IMR-90 (cell line): ENCODE results near the gene MSX1. TPM values are rescaled to one million over a fixed set of nuclear protein-coding genes. Genes with fewer than 3 reads are reported as not detected.

ENCODE experiments used
- ATAC-seq: fragments of 200-7000 bp; cut with Tn5 transposase; 2 replicates; pipeline ENCODE4 v1.9.1; 2020; ENCODE audit warnings: low read depth, mild to moderate bottlenecking, moderate library complexity
- BruUV-seq: library from RNA; stranded (reverse); fragments of 400-500 nt; replicated peaks from 2 replicates; lab custom pipeline; 2021; lab: Mats Ljungman, UMichigan
- CTCF ChIA-PET: fragments of 300-600 bp; formaldehyde crosslinking; extraction: SDS; loops from one replicate; lab custom pipeline; 2021; ENCODE audit warnings: antibody characterized with exemption; lab: Yijun Ruan, JAX
- POLR2A ChIA-PET: fragments of 300-600 bp; sonication (Branson Sonifier 250); formaldehyde crosslinking; loops from one replicate; lab custom pipeline; 2022; ENCODE audit warnings: antibody characterized with exemption; ENCODE audit not compliant: unreplicated experiment; lab: Charles Lee
- DNase-seq: peaks from one replicate; pipeline ENCODE4 v3.0.0; 2013
- H2AFZ ChIP-seq: replicated peaks from 2 replicates; pipeline ENCODE3; 2013; ENCODE audit warnings: low read length, mild to moderate bottlenecking; ENCODE audit not compliant: poor library complexity
- H2AK5ac ChIP-seq: 2 replicates; pipeline ENCODE4 v1.6.1; 2013; ENCODE audit warnings: low read depth, low read length, inconsistent platforms
- H2AK9ac ChIP-seq: replicated peaks from 2 replicates; pipeline ENCODE3; 2013; ENCODE audit warnings: mild to moderate bottlenecking, low read depth, low read length, moderate library complexity; ENCODE audit not compliant: poor library complexity
- H2BK120ac ChIP-seq: 2 replicates; pipeline ENCODE4 v1.6.1; 2013; ENCODE audit warnings: low read depth, low read length, inconsistent platforms
- H2BK15ac ChIP-seq: 3 replicates; pipeline ENCODE4 v1.6.1; 2013; ENCODE audit warnings: low read depth, low read length, inconsistent platforms
- H2BK20ac ChIP-seq: 2 replicates; pipeline ENCODE4 v1.6.1; 2013; ENCODE audit warnings: low read depth, mild to moderate bottlenecking, inconsistent platforms, low read length, moderate library complexity
- H2BK5ac ChIP-seq: 2 replicates; pipeline ENCODE4 v1.6.1; 2013; ENCODE audit warnings: mild to moderate bottlenecking, low read depth, low read length, inconsistent platforms; ENCODE audit not compliant: poor library complexity, severe bottlenecking
- H3K14ac ChIP-seq: replicated peaks from 2 replicates; pipeline ENCODE4 v1.6.1; 2013; ENCODE audit warnings: low read depth, low read length, inconsistent platforms
- H3K18ac ChIP-seq: 2 replicates; pipeline ENCODE4 v1.6.1; 2013; ENCODE audit warnings: low read depth, low read length, control low read depth
- H3K23ac ChIP-seq: 2 replicates; pipeline ENCODE4 v1.6.1; 2013; ENCODE audit warnings: low read depth, low read length, inconsistent platforms
- H3K27ac ChIP-seq: 2 replicates; pipeline ENCODE4 v1.5.1; 2013; ENCODE audit warnings: mild to moderate bottlenecking, control low read depth, low read length; ENCODE audit not compliant: insufficient read depth
- H3K27me3 ChIP-seq: 2 replicates; pipeline ENCODE4 v1.6.1; 2013; ENCODE audit warnings: low read length; ENCODE audit not compliant: control insufficient read depth, insufficient read depth
- H3K36me3 ChIP-seq: 2 replicates; pipeline ENCODE4 v1.6.1; 2013; ENCODE audit warnings: low read length, mixed read lengths; ENCODE audit not compliant: control insufficient read depth, insufficient read depth
- H3K4ac ChIP-seq: 2 replicates; pipeline ENCODE4 v1.6.1; 2013; ENCODE audit warnings: low read depth, low read length, inconsistent platforms
- H3K4me1 ChIP-seq: 2 replicates; pipeline ENCODE4 v1.6.1; 2013; ENCODE audit warnings: low read length, mixed read lengths; ENCODE audit not compliant: control insufficient read depth, insufficient read depth
- H3K4me2 ChIP-seq: 2 replicates; pipeline ENCODE4 v1.6.1; 2013; ENCODE audit warnings: low read depth, mild to moderate bottlenecking, control low read depth, low read length, moderate library complexity
- H3K4me3 ChIP-seq: 2 replicates; pipeline ENCODE4 v1.5.1; 2013; ENCODE audit warnings: low read depth, mild to moderate bottlenecking, control low read depth, low read length, moderate library complexity; ENCODE audit not compliant: insufficient read depth
- H3K56ac ChIP-seq: 2 replicates; pipeline ENCODE4 v1.6.1; 2013; ENCODE audit warnings: low read length, inconsistent platforms; ENCODE audit not compliant: insufficient read depth; ENCODE audit errors: extremely low read depth
- H3K79me1 ChIP-seq, 2 experiments: 2 replicates each; pipeline ENCODE4 v1.6.1; 2013; ENCODE audit warnings: low read length in 2 of 2, inconsistent platforms in 1 of 2, low read depth in 1 of 2
- H3K9ac ChIP-seq: 2 replicates; pipeline ENCODE4 v1.6.1; 2013; ENCODE audit warnings: low read depth, low read length, control low read depth
- H3K9me1 ChIP-seq: 2 replicates; pipeline ENCODE4 v1.6.1; 2013; ENCODE audit warnings: low read length, inconsistent platforms; ENCODE audit not compliant: insufficient read depth
- H3K9me3 ChIP-seq: 2 replicates; pipeline ENCODE4 v1.6.1; 2013; ENCODE audit warnings: low read length; ENCODE audit not compliant: control insufficient read depth, insufficient read depth
- H4K20me1 ChIP-seq: 2 replicates; pipeline ENCODE4 v1.6.1; 2013; ENCODE audit warnings: low read length, inconsistent platforms; ENCODE audit not compliant: insufficient read depth
- H4K5ac ChIP-seq: 2 replicates; pipeline ENCODE4 v1.6.1; 2013; ENCODE audit warnings: mild to moderate bottlenecking, low read depth, low read length, control low read depth
- H4K8ac ChIP-seq, 2 experiments: 2 replicates each; pipeline ENCODE4 v1.6.1; 2013; ENCODE audit warnings: low read depth in 2 of 2, low read length in 2 of 2, control low read depth in 1 of 2, inconsistent platforms in 1 of 2
- H4K91ac ChIP-seq: 2 replicates; pipeline ENCODE4 v1.6.1; 2013; ENCODE audit warnings: low read depth, low read length, inconsistent platforms; ENCODE audit not compliant: insufficient read depth
- BHLHE40 ChIP-seq: fragments of 150-350 bp; IDR thresholded peaks from 2 replicates; pipeline ENCODE4 v1.6.1; 2016; ENCODE audit warnings: mild to moderate bottlenecking, low read depth, low read length
- CHD1 ChIP-seq: IDR thresholded peaks from 2 replicates; pipeline ENCODE4 v1.6.1; 2012; ENCODE audit warnings: low read depth, low read length, improper control_type of control experiment
- FOS ChIP-seq: fragments of 150-350 bp; IDR thresholded peaks from 2 replicates; pipeline ENCODE4 v1.6.1; 2016; ENCODE audit warnings: low read depth, low read length
- MAFK ChIP-seq: IDR thresholded peaks from 2 replicates; pipeline ENCODE4 v1.6.1; 2012; ENCODE audit warnings: low read depth, low read length, improper control_type of control experiment
- MAZ ChIP-seq: IDR thresholded peaks from 2 replicates; pipeline ENCODE4 v1.6.1; 2012; ENCODE audit warnings: low read depth, mild to moderate bottlenecking, low read length, improper control_type of control experiment, moderate library complexity, borderline replicate concordance
- MXI1 ChIP-seq: IDR thresholded peaks from 2 replicates; pipeline ENCODE4 v1.6.1; 2012; ENCODE audit warnings: low read depth, mild to moderate bottlenecking, low read length, moderate library complexity, borderline replicate concordance
- RCOR1 ChIP-seq: IDR thresholded peaks from 2 replicates; pipeline ENCODE4 v1.6.1; 2012; ENCODE audit warnings: mild to moderate bottlenecking, low read length, improper control_type of control experiment; ENCODE audit not compliant: insufficient replicate concordance
- WGBS, 2 experiments: methylation state at CpG; one replicate each; pipeline versions ENCODE4 v1.1.5 to v1.1.7; 2013; ENCODE audit warnings: missing lambda C conversion rate in 2 of 2; ENCODE audit not compliant: insufficient read length in 1 of 2; ENCODE audit errors: extremely low coverage in 2 of 2; 5-methylcytosine and 5-hydroxymethylcytosine counted together
- dilution Hi-C: fragments of 300-500 bp; cut with HindIII; formaldehyde crosslinking; loops from one replicate; pipeline ENCODE4 v1.14.3; 2018; ENCODE audit warnings: low sequenced_read_pairs; ENCODE audit not compliant: unreplicated experiment
- in situ Hi-C: fragments of 300-500 bp; cut with MboI; formaldehyde crosslinking; loops from 3 replicates; pipeline ENCODE4 v1.14.3; 2019; ENCODE audit warnings: low sequenced_read_pairs, inconsistent platforms, mixed read lengths
- intact Hi-C: fragments of 100-400 bp; cut with micrococcal nuclease; formaldehyde crosslinking; loops from 2 replicates; pipeline ENCODE4 v1.10.0; 2022
- polyA plus RNA-seq, 3 experiments: library from polyadenylated mRNA; depleted of rRNA; stranded (reverse); fragments of >200 nt; gene quantifications; 2 replicates each; pipeline ENCODE4 v1.2.3, GENCODE V29; 2012; ENCODE audit warnings: low replicate concordance in 1 of 3
- total RNA-seq: library from RNA; depleted of rRNA; stranded (reverse); fragments of >200 nt; gene quantifications from 2 replicates; pipeline ENCODE4 v1.2.3, GENCODE V29; 2012
- TF ChIP-seq, protein P1 (sequence below): fragments of 150-350 bp; IDR thresholded peaks from 2 replicates; pipeline ENCODE4 v1.6.1; 2017; ENCODE audit warnings: mild to moderate bottlenecking, antibody characterized with exemption, low read length, low read depth
- TF ChIP-seq, protein P2 (sequence below): fragments of 150-350 bp; IDR thresholded peaks from 2 replicates; pipeline ENCODE4 v1.6.1; 2016; ENCODE audit warnings: low read depth, mild to moderate bottlenecking, low read length, moderate library complexity, borderline replicate concordance
- TF ChIP-seq, protein P3 (sequence below): conservative IDR thresholded peaks from 2 replicates; pipeline ENCODE4 v1.5.1; 2012; ENCODE audit warnings: mild to moderate bottlenecking, low read depth, low read length, improper control_type of control experiment

The MSX1 gene
- total and polyA plus RNA-seq, 2 of the 4 experiments (the other 2 are of a cell fraction): 1.1 to 3.9 TPM

DNA sequence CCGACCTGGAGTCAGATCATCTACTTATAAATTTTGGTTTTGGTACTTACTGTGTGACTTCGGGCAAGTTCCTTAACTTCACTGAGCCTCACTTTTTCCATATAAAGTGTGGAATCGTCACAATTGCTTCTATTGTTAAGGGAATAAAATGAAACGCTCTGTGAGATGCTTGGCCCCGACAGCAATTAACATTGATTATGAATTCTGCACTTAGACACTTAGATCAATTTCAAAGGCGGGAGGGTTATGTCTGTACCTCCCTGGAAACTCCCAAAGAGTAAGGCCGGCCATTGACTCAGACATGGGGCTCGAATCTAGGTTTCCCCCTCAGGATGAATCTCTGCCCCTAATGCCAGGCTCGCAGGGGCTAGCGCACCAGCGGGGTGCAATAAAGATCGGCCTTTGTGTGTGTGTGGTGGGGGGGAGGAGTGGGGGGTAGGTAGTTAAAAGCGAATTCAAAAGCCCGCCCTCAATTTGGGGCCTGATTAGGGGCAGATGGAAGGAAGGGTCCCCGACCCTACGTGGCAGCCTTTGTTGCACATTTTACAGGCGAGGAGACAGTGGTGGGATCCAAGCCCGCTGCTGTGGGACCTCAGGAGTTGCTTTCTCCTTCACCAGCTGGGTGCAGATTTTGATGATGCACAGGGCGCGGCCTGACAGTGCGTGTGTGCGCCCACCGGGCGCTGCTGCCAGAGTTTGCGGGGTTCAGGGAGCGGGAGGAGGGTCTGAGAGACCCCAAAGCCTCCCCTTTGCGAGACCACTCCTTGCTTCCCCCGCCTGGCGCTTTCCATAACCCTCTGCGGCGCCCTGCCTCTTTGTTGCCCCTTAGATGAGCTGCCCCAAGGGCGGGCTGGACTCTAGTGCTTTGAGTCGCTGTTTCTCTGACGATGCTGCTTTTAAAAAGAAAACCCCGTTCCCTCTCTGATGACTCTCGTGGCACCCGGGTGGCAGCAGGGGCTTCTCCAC is 9.6 kb downstream of the MSX1 start:
- Histone ChIP-seq H4K91ac (no peak overlapping the region), H2BK20ac (no peak overlapping the region), H3K56ac (no peak overlapping the region), H3K36me3 (no peaks in the 10 kb centered on the region), H3K4me2 (no peak overlapping the region), H2BK5ac (no peak overlapping the region), H3K14ac (no peak overlapping the region), H3K27ac (no peak overlapping the region), H3K27me3 (peaks cover 98% of the 10 kb centered on the region), H4K8ac (no peak overlapping the region), H4K20me1 (peaks cover 4% of the 10 kb centered on the region; the same call in 1 of the 2 replicates), H2AK9ac (no peak overlapping the region), H3K23ac (no peak overlapping the region), H2AFZ (no peak overlapping the region), H3K4me1 (no peaks in the 10 kb centered on the region), H2AK5ac (no peak overlapping the region), H3K79me1 (no peaks in the 10 kb centered on the region), H3K4me3 (no peak overlapping the region), H3K9ac (no peak overlapping the region), H3K9me3 (peaks cover 3% of the 10 kb centered on the region; the same call in 1 of the 2 replicates), H2BK120ac (no peak overlapping the region), H3K4ac (no peak overlapping the region), H3K9me1 (peaks cover 3% of the 10 kb centered on the region; the same call in 1 of the 2 replicates), H2BK15ac (no peak overlapping the region), H4K5ac (no peak overlapping the region), H3K18ac (no peak overlapping the region)
- ATAC-seq (no peak), DNase-seq (no peak)
- CTCF ChIA-PET: no interaction called here
- POLR2A ChIA-PET: no interaction called here
- TF ChIP-seq, protein P1, sequence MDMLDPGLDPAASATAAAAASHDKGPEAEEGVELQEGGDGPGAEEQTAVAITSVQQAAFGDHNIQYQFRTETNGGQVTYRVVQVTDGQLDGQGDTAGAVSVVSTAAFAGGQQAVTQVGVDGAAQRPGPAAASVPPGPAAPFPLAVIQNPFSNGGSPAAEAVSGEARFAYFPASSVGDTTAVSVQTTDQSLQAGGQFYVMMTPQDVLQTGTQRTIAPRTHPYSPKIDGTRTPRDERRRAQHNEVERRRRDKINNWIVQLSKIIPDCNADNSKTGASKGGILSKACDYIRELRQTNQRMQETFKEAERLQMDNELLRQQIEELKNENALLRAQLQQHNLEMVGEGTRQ: no peak
- TF ChIP-seq, protein P2, sequence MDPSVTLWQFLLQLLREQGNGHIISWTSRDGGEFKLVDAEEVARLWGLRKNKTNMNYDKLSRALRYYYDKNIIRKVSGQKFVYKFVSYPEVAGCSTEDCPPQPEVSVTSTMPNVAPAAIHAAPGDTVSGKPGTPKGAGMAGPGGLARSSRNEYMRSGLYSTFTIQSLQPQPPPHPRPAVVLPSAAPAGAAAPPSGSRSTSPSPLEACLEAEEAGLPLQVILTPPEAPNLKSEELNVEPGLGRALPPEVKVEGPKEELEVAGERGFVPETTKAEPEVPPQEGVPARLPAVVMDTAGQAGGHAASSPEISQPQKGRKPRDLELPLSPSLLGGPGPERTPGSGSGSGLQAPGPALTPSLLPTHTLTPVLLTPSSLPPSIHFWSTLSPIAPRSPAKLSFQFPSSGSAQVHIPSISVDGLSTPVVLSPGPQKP: no peak
- TF ChIP-seq MXI1: no peak
- no peak for TF ChIP-seq BHLHE40
- TF ChIP-seq MAZ: no peak
- TF ChIP-seq FOS: no peak
- no peak for TF ChIP-seq MAFK
- no peak for TF ChIP-seq RCOR1
- no peak for TF ChIP-seq CHD1
- TF ChIP-seq, protein P3, sequence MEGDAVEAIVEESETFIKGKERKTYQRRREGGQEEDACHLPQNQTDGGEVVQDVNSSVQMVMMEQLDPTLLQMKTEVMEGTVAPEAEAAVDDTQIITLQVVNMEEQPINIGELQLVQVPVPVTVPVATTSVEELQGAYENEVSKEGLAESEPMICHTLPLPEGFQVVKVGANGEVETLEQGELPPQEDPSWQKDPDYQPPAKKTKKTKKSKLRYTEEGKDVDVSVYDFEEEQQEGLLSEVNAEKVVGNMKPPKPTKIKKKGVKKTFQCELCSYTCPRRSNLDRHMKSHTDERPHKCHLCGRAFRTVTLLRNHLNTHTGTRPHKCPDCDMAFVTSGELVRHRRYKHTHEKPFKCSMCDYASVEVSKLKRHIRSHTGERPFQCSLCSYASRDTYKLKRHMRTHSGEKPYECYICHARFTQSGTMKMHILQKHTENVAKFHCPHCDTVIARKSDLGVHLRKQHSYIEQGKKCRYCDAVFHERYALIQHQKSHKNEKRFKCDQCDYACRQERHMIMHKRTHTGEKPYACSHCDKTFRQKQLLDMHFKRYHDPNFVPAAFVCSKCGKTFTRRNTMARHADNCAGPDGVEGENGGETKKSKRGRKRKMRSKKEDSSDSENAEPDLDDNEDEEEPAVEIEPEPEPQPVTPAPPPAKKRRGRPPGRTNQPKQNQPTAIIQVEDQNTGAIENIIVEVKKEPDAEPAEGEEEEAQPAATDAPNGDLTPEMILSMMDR: no peak
- 22% methylated on average over 10 of the region's 37 CpGs; no CpG with 5 or more reads in 1 of the 2 experiments for WGBS, 2 experiments
- intact Hi-C loops: no loop called here
- in situ Hi-C loops: loop anchor here (5.0 kb wide), 2 partner anchors 197 to 382 kb away; no protein-coding TSS in a partner anchor
- BruUV-seq: no TSS peak
- dilution Hi-C loops: no loop called here
